ENCODE results near the gene LRCOL1.
A peak's percentile ranks its signal among the peaks of the same experiment; 100 is the strongest.
"Not testable (repeated sequence)": the region's sequence is repeated elsewhere in the genome, so short reads cannot be mapped to it uniquely, and the experiment has no call there.

LRCOL1 gene

DNA sequence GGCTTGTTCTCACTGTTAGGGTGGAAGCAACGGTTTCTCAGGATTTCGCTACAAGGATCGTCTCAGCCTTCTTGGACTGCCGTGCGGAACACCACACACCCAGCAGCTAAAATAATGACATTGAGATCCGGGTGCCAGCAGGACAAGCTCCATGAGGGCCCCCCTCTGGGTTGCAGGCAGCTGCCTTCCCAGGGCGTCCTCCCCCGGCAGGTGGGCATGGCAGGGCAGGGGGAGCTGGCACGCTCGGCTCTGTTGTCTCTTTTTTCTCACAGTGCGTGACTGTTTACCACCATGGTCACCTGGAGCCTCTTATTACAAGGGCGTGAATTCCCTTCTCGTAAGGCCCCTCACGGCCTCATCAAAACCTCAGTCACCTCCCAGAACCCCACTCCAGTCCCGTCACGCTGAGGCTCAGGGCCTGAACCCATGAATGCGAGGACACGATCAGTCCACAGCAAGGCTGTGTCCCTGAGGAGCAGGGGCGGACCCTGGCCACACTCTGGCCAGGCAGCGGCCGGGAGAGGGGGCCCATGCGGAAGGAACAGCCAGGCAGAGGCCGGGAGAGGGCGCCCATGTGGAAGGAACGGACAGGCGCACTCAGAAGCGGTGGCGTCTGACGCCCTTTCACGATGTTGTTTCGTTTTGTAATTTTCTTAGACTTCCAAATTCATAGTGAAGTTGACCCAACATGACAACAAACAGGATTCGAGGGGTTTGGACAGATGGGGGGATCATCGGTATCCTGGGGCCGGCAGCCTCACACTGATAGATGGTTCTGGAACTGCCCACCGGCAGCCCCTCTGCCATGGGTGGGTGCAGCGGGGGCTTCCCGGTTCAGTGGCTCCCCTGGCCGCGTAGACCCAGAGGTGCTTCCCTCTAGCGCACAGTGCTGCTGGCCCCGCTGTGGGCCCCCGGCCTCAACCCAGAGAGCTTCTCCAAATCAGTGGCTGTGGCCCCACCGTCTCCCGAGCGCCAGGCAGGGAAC, 10.0 kb downstream of the LRCOL1 start:
- DNase-seq (ENCODE audit: low read depth), result peak; percentile 79

DNA sequence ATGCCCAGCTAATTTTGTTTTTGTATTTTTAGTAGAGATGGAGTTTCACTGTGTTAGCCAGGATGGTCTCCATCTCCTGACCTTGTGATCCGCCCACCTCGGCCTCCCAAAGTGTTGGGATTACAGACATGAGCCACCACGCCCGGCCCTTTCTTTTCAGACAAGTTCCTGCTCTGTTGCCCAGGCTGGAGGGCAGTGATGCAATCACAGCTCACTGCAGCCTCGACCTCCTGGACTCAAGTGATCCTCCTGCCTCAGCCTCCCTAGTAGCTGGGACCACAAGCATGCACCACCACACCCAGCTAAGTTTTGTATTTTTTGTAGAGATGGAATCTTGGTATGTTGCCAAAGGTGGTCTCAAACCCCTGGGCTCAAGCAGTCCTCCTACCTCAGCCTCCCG, 10.9 kb downstream of the LRCOL1 start:
- DNase-seq (ENCODE audit: low read depth), result not testable (repeated sequence)

DNA sequence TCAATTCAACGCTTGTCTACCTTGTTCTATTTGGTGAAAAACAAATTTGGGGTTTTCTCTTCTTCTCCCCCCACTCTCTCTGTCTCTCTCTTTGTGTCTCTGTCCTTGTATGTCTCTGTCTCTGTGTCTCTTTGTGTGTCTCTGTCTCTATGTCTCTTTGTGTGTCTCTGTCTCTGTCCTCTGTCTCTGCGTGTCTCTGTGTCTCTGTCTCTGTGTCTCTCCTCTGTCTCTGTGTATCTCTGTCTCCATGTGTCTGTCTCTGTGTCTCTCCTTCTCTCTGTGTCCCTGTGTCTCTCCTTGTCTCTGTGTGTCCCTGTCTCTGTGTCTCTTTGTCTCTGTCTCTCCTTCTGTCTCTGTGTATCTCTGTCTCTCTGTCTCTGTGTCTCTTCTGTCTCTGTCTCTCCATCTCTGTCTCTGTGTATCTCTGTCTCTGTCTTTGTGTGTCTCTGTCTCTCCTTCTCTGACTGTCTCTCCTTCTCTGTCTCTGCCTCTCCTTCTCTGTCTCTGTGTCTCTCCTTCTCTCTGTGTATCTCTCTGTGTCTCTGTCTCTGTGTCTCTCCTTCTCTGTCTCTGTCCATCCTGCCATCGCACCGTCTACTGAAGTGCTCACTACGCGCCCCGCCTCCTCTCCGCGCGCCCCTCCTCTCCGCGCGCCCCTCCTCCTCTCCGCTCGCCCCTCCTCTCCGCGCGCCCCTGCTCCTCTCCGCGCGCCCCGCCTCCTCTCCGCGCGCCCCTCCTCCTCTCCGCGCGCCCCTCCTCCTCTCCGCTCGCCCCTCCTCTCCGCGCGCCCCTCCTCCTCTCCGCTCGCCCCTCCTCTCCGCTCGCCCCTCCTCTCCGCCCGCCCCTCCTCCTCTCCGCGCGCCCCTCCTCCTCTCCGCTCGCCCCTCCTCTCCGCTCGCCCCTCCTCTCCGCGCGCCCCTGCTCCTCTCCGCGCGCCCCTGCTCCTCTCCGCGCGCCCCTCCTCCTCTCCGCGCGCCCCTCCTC, 12.8 kb downstream of the LRCOL1 start:
- DNase-seq (ENCODE audit: low read depth), result peak; percentile 60

DNA sequence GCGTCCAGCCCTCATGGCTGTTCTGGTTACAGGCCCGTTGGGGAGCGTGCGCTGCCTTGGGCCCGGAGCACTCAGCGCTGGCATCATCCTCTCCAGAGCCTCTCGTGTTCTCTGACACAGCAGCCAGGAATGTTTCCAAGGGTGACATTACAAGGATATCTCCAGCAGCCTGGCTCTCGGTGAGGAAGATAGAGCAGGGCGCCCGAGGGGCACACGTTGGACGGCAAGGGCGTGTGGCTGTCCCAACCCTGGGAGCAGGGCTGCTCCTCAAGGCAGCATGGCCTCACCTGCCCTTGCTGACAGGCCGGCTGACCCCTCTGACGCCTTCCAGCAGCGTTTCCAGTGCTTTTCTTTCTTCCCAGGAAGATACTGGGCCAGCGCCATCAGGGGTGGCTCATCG, 14.4 kb downstream of the LRCOL1 start:
- DNase-seq (ENCODE audit: low read depth), result peak; percentile 65

DNA sequence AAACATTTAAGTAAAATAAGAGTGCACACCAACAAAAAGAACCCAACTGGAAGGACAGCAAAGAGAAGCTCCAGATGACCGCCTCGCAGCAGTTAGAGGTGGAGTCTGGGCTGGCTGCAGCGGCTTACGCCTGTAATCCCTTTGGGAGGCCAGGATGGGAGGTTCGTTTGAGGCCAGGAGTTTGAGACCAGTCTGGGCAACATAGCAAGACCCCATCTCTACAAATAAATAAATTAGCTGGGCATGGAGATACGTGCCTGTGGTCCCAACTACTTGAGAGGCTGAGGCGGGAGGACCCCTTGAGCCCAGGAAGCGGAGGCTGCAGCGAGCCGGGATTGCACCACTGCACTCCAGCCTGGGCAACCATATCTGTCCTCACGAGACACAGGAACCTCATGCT, 15.2 kb downstream of the LRCOL1 start:
- DNase-seq (ENCODE audit: low read depth), result no peak

DNA sequence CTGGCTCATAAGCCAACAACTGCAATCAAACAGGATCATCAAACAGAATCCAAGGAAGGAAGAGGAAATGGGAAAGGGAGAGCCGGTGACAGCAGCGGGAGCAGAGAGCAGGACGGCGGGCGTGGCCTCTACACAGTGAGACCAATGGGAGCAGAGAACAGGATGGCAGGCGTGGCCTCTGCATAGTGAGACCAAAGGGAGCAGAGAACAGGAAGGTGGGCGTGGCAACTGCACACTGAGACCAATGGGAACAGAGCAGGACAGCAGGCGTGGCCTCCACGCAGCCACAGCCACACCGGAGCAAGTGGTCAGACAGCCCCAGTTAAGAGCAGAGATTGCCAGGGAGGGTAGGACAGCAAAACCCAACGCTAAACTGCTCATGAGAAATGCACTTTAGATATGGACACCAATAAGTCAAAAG, 16.4 kb downstream of the LRCOL1 start:
- peak; percentile 92 for DNase-seq (ENCODE audit: low read depth)

DNA sequence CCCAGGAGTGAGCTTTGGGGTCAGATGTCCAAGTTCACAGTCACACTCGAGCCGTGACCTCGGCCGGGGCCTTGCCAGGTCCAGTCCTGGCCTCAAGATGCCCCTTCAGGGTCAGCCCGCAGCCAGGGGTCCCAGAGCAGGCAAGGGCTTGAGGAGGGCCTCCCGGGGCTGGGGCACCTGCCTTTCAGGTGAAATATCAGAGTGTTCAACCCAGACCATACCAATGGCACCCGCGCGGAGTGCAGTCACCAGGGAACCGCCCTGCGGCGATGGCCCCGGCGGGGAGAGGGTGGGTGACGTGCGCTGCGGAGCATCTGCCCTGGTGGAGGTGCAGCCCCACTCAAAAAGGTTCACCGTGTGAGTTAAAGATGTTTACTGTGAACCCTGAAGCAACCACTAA, 16.9 kb downstream of the LRCOL1 start:
- DNase-seq (ENCODE audit: low read depth), result no peak

DNA sequence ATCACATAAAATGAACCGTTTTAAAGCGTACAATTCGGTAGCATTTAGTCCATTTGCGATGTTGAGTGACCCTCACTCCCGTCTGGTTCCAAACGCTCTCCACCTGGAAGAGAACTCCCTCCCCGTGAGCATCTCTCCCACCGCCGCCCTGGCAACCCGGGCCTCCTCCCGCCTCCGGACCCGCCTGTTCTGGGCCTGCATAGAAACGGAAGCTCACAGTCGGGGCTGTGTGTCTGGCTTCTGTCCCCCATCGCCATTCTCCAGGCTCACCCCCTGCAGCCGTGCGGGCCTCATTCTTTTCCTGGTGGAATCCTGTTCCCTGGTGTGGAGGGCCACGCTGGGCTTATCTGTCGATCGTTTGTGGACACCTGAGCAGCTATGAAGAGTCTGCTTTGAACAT, 17.3 kb downstream of the LRCOL1 start:
- no peak for DNase-seq (ENCODE audit: low read depth)

DNA sequence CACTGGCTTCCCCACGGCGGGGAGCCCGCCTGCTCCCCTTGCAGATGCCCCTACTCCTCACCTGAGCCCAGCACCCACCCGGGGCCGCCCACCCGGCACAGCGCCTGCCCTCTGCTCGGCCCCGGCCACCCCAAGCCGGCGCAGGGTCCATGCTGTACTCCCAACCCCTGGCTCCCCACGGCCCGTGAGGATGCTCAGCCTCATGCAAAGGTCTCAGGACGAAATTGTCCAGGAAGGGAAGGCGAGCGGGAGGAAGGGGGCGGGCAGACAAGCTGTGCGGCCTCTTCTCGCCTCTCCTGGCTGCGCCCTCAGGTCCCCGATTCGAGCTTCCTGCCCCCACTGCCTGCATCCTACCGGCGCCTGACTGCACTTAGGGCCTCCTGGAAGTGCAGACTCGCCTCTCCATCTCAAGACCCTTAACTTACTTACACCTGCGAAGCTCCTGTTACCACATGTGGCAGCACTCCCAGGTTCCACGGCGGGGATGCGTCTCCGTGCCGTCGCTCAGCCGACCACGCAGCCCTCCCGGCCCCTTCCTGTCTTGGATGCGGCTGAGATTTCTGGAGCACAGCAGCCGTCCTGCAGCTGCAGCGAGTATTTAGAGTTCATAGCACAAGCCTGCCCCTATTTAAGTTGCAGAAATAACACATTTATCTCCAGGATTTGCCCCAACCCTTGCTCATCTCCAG, 18.0 kb downstream of the LRCOL1 start:
- no peak for DNase-seq (ENCODE audit: low read depth)

DNA sequence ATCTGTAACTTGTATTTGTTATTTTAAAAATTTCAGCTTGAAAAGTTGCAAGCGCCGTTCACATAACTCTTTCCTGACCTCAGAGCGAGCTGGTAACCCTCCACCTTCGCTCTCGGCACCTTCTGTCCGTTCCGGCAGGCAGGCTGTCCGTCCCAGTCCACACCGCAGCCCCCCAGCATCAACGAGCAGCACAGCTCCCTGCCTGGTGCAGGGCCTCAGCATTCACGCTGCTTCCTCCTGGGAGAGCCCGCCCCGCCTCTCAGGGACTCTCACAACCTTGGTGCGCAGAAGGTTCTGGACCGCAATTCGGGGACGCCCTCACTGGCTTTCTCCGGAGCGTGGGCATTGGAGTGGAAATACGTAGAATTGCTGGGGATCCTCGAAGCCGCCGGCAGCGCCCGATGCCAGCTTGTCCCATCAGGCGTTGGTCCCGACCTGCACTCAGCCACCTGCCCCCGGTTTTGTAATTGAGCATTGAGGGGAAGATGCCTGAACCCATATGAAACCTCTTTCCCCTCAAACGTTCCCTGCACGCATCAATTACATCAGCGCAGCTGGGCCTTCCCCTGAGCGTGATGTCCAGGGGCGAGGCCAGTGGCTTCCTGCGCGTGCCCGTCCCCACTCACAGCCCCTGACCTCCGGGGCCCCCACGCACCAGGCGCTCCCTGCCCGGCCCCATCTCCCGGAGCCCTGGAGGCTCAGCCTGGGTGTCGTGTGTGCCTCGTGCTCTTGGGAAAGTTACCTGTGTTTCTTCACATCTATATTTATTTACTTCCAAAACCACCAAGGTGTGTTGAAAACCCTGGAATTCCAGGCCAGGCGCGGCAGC, 19.1 kb downstream of the LRCOL1 start:
- no peak for DNase-seq (ENCODE audit: low read depth)

DNA sequence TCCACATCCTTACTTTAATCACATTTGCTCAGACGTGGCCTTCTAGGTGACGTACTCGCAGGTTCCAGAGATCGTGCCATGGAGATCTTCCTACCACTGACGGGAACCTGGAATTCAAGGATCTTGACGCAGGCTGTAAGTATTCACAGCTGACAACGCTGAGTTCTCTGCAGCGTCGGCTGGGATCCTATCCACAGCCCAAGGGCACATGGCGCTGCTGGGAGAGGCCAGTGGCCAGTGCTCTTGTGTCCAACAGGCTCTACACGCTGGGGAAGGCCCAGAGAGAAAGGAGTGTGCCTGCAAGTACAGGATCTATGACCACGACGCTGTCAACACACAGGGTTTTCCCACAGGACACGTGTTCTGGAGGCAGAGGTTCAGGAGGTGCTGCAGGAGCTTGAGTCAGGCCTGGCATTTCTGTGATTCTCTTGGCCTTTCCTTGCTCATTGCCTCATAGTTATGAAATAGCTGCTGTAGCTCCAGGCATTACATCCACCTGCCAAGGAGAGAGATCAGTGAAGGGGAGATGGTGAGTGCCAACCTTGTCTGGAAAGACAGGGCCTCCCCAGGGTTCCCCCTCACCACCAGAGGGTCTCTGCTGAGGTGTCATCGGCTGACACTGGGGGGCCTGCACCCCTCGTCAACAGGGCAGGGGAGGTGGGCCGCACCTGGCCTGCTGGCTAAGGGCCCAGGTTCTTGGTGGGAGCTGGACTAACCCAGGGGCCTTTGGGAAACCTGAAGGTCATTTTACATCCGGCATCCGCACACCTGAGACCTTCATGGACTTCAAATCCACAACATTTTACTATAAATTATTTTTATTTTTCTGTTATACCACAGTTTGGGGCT, 21.3 kb downstream of the LRCOL1 start:
- DNase-seq (ENCODE audit: low read depth), result peak; percentile 24

DNA sequence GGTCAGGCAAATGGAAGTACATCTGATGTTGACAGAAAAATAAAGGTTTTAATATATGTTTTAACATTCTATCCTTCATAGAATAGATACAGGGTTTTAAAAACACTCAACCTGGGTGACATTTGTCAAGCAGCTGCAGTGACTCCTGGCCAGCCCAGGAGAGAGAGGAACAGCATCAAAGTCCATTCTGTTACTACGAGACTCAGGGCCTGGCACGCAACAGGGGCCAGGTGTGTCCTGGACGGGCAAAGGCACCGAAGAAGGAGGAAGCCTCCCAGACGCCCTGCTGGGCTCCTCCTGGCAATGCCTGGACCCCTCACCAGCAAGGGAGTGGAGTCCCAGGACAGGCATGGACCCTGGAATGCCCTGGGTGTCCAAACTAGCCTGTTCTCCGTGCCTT, 22.1 kb downstream of the LRCOL1 start:
- no peak for DNase-seq (ENCODE audit: low read depth)

DNA sequence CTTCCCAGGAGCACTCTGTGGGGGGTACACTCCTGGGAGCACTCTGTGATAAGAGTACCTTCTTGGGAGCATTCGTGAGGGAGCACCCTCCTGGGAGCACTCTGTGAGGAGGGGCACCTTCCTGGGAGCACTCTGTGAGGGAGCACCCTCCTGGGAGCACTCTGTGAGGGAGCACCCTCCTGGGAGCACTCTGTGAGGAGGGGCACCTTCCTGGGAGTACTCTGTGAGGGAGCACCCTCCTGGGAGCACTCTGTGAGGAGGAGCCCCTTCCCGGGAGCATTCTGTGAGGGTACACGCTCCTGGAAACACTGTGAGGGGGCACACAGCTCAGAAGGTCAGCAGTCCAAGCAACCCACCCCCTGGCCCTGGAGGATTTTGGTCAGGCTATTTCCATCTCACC, 22.6 kb downstream of the LRCOL1 start:
- no peak for DNase-seq (ENCODE audit: low read depth)

DNA sequence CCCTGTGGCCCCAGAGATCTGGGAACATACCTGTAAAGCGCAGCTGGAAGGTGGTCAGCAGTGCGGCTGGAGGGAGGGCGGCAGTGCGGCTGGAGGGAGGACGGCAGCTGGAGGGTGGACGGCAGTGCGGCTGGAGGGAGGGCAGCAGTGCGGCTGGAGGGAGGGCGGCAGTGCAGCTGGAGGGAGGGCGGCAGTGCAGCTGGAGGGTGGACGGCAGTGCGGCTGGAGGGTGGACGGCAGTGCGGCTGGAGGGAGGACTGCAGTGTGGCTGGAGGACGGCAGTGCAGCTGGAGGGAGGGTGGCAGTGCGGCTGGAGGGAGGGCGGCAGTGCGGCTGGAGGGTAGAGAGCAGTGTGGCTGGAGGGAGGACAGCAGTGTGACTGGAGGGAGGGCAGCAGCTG, 23.5 kb downstream of the LRCOL1 start:
- no peak for DNase-seq (ENCODE audit: low read depth)

DNA sequence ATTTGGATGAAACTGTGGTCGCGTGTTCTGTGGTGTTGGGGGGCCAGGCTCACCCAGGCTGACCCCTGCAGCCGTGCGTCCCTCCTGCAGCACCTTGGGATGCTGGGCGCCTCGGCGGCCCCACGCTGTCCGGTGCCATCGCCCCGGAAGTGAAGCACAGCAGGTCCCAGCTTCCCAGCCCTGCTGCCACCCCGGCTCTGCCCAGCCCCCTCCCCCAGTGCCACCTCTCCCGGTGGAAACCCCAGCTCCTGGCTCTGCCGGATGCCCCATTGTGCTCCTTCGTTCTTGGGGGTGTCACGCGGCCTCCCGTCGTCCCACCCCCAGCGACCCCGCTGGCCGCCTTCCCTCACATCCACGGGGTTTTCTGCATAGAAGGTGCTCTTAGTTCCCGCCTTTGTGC, 25.2 kb downstream of the LRCOL1 start:
- no peak for DNase-seq (ENCODE audit: low read depth)

DNA sequence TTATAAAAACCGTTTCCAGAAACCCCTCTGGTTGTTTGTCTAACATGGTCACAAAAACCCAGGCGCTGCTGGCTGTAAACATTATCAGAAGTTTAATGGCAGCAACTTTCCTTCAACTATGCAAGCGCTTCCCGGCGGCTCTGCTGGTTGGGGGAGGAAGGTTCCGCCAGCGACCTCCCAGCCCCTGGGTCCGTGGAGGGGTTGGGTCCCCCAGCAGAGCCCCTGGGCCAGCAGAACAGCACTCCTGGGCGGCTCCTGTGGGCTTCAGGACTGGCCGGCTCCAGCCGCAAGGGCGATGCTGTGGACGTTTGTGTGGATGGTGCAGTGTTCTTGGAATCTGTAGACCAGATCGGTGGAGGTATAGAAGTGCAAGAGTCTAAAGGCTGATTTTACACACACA, 26.0 kb downstream of the LRCOL1 start:
- no peak for DNase-seq (ENCODE audit: low read depth)

DNA sequence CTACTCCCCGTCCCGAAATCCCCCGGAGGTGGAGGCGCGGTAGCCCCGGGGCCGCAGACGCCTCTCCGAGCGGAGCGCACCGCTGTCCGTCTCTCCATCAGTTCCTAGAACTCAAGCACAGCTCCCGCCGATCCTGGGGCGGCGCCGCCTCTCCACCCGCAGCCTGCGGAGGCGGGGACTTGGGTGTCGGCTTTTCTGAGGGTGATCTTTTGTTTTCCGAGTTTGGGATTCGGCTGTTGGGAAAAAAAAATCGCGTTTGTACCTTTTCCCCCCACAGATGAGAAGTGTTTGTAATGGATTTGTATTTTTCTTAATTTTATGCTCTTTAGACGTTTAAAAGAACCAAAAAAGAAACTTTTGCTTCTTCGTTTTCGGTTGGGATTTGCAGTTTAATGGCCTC, 26.6 kb downstream of the LRCOL1 start:
- no peak for DNase-seq (ENCODE audit: low read depth)

DNA sequence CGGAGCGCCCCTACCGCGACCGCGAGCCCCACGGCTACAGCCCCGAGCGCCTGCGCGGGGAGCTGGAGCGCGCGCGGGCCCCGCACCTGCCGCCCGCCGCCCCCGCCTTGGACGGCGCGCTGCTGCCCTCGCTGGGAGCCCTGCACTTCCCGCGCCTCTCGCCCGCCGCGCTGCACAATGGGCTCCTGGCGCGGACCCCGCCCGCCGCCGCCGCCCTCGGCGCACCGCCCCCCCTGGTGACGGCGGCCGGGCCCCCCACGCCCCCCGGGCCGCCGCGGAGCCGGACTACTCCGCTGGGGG, 27.0 kb downstream of the LRCOL1 start:
- DNase-seq (ENCODE audit: low read depth), result no peak

DNA sequence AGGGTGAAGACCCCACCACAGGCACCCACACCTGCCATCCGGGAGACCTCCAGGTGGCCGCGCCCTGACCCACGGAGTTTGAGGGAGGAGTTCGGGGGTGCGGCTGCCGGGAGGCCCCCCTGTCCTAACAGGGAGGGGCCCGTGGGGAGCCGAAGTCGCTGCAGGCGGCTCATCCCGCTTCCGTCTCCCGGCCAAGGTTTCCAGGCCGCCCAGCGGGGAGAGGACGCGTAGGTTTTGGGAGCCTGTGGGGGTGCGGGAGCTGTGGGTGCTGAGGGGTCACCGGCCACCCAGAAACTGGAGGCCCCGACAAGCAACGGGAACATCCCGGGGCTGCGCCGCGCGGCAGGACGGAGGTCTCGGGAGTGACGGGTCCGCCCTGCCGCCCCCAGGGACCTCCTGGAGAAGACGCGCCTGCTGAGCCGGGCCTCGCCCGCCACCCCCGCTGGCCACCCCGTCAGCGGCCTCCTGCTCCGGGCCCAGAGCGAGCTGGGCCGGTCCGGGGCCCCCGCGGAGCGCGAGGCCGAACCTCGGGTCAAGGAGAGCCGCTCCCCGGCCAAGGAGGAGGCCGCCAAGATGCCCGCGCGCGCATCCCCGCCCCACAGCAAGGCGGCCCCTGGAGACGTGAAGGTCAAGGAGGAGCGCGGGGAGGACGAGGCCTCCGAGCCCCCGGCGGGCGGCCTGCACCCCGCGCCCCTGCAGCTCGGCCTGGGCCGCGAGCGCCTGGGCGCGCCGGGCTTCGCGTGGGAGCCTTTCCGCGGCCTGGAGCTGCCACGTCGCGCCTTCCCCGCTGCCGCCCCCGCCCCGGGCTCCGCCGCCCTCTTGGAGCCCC, 27.6 kb downstream of the LRCOL1 start:
- no peak for DNase-seq (ENCODE audit: low read depth)

DNA sequence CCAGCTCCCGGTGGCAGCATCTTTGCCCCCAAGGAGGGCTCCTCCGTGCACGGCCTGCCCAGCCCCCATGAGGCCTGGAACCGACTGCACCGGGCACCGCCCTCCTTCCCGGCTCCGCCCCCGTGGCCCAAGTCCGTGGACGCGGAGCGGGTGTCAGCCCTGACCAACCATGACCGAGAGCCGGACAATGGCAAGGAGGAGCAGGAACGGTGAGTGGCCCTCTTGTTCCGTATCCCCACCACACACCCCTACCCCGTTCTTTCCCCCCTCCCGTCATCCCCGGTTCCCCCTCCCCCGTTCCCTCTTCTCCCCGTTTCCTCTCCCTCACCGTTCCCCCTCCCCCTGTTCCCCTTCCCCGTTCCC, 28.3 kb downstream of the LRCOL1 start:
- DNase-seq (ENCODE audit: low read depth), result no peak
